ENCODE data around the gene RNF26. TPM values are rescaled to one million over a fixed set of nuclear protein-coding genes. Genes with fewer than 3 reads are reported as not detected.

Gene RNF26
- total and polyA plus RNA-seq, 8 donors = 4.9 to 11.5 (median 8.3) TPM

GRCh38 chr11:119318240-119319135 lies 15.8 kb upstream of the RNF26 start:
- intact Hi-C loops (cut with DNase I) = no loop called here
- FAIRE-seq (no peak), DNase-seq (peak in 2 of 6 donors; percentile 17 to 53), ATAC-seq (no peak)
- Histone ChIP-seq H3K27me3 (peaks cover 0 to 3% (median 0%) of the 10 kb centered on the region in 4 donors), H3K36me3 (no peaks in the 10 kb centered on the region), H3K9me3 (no peaks in the 10 kb centered on the region), H3K4me3 (no peak overlapping the region), H3K27ac (peak overlapping the region in 3 of 4 donors; percentile 22 to 58 (median 23)), H3K4me1 (peaks cover 0 to 12% (median 6%) of the 10 kb centered on the region in 3 donors)
- WGBS, 2 donors = 65 to 71% methylated on average over 22 of the region's 22 CpGs
- TF ChIP-seq, protein P1, sequence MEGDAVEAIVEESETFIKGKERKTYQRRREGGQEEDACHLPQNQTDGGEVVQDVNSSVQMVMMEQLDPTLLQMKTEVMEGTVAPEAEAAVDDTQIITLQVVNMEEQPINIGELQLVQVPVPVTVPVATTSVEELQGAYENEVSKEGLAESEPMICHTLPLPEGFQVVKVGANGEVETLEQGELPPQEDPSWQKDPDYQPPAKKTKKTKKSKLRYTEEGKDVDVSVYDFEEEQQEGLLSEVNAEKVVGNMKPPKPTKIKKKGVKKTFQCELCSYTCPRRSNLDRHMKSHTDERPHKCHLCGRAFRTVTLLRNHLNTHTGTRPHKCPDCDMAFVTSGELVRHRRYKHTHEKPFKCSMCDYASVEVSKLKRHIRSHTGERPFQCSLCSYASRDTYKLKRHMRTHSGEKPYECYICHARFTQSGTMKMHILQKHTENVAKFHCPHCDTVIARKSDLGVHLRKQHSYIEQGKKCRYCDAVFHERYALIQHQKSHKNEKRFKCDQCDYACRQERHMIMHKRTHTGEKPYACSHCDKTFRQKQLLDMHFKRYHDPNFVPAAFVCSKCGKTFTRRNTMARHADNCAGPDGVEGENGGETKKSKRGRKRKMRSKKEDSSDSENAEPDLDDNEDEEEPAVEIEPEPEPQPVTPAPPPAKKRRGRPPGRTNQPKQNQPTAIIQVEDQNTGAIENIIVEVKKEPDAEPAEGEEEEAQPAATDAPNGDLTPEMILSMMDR (IDR thresholded peaks at IDR 0.05) = no peak

- no peak for FAIRE-seq
- Histone ChIP-seq H3K4me1 (peaks cover 0 to 12% (median 6%) of the 10 kb centered on the region in 3 donors), H3K9me3 (no peaks in the 10 kb centered on the region), H3K36me3 (no peaks in the 10 kb centered on the region), H3K27me3 (peaks cover 0 to 3% (median 0%) of the 10 kb centered on the region in 4 donors), H3K27ac (peak overlapping the region in 2 of 4 donors; percentile 23 to 58), H3K4me3 (no peak overlapping the region)
- DNase-seq = peak in 1 of 6 donors; percentile 49
- no peak for ATAC-seq
- WGBS, 2 donors = 82 to 83% methylated on average over 8 of the region's 8 CpGs
- TF ChIP-seq, protein P1 (IDR thresholded peaks at IDR 0.05) = no peak
- intact Hi-C loops (cut with DNase I) = no loop called here
Observed at GRCh38 chr11:119319136-119319699, 15.1 kb upstream of the RNF26 start.

DNA sequence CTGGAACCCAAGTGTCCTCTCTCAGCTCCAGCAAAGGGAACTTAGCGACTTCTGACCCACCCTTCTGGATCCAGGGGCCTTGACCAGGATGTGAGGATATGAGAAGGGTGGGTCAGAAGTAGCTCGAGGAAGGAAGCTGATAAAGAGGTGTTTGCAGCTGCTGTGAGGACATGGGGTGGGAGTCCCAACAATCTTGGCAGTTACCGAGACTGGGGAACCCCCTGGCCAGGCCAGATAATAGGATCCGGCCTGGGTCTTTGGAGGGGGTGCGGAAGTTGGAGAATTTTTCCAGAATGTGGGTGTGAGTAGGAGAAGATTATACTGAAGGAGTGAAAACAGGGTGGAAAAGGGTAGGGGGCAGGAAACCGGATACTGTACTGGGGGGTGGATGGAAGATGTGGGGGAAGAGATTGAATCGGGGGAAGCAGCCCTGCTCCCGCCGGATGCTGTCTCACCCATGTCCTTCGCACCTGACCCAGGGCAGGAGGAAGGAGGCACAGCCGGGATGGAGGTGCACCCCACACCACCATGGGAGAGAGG lies 14.6 kb upstream of the RNF26 start:
- 68 to 77% methylated on average over 11 of the region's 11 CpGs for WGBS, 2 donors
- Histone ChIP-seq H3K9me3 (no peaks in the 10 kb centered on the region), H3K4me3 (no peak overlapping the region), H3K4me1 (peaks cover 0 to 12% (median 6%) of the 10 kb centered on the region in 3 donors), H3K27me3 (peaks cover 0 to 3% (median 0%) of the 10 kb centered on the region in 4 donors), H3K36me3 (no peaks in the 10 kb centered on the region), H3K27ac (peak overlapping the region in 2 of 4 donors; percentile 23 to 58)
- DNase-seq (no peak), FAIRE-seq (no peak), ATAC-seq (no peak)
- intact Hi-C loops (cut with DNase I) = loop anchor here in 1 of 3 donors (10.0 kb wide), 1 partner anchor 55 kb away; no protein-coding TSS in a partner anchor
- TF ChIP-seq, protein P1 (IDR thresholded peaks at IDR 0.05) = no peak

DNA sequence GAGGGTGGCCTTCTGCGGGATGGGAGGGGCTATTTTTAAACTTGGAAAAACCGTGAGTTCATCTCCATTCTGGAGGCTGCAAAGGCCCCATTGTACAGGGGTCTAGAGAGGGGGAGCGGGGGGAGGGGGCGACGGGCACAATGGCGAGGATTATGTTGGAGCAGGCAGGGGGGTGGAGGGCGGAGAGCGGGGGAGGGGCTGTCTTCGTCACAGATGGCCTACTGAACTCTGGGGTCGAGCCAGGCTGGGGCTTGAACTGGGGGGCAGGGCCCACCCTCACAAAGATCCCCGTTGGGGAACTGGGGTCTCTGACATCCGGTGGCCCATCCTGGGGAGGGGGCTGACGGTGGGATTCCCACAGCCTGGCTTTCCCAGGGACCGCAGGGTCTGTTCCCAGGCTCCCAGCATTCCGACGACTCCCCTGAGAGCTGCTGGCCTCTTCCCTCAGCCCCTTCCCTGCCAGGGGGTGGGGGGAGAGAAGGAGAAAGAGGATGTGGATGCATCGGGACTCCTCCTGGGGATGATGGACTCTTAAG lies 14.0 kb upstream of the RNF26 start:
- H3K27ac ChIP-seq = peak overlapping the region in 2 of 4 donors; percentile 52 to 60
- FAIRE-seq (no peak), ATAC-seq (no peak), DNase-seq (peak in 1 of 6 donors; percentile 12)
- peaks cover 0 to 12% (median 6%) of the 10 kb centered on the region in 3 donors for H3K4me1 ChIP-seq
- WGBS, 2 donors = 56 to 62% methylated on average over 12 to 17 of the region's 17 CpGs
- TF ChIP-seq, protein P1 (IDR thresholded peaks at IDR 0.05) = no peak
- H3K36me3 ChIP-seq = no peaks in the 10 kb centered on the region
- H3K4me3 ChIP-seq = peak overlapping the region in 2 of 4 donors; percentile 40 to 59
- intact Hi-C loops (cut with DNase I) = loop anchor here in 1 of 3 donors (10.0 kb wide), 1 partner anchor 54 kb away; no protein-coding TSS in a partner anchor
- peaks cover 0 to 3% (median 0%) of the 10 kb centered on the region in 4 donors for H3K27me3 ChIP-seq
- no peaks in the 10 kb centered on the region for H3K9me3 ChIP-seq

Measured in pancreas (tissue), 10 donors.